Body of pancreas (tissue), 4 donors: Measurements from ENCODE around the gene SLC22A6.

ENCODE experiments used
- CTCF ChIP-seq, 7 experiments: fragments of 450-650 bp in 4 of 7; fragments of 200-600 bp in 3 of 7; sonication (generic) in 3 of 7; IDR thresholded peaks; one replicate each; pipeline ENCODE4 v1.5.1; 2016 to 2019; ENCODE audit warnings: antibody characterized with exemption in 7 of 7
- POLR2A ChIP-seq, 3 donors: fragments of 450-650 bp; IDR thresholded peaks; one replicate each; pipeline ENCODE4 v1.6.1; 2016; ENCODE audit warnings: antibody characterized with exemption in 3 of 3, mild to moderate bottlenecking in 2 of 3

GRCh38 chr11:62965574-62965973 is 19.2 kb downstream of the SLC22A6 start:
- TF ChIP-seq CTCF (IDR thresholded peaks at IDR 0.05) (no peak), POLR2A (IDR thresholded peaks at IDR 0.05) (no peak)
